ENCODE measurements around the gene STK11IP. TPM values are rescaled to one million over a fixed set of nuclear protein-coding genes. Genes with fewer than 3 reads are reported as not detected.

The STK11IP gene
- total and polyA plus RNA-seq, 2 of the 13 experiments (the other 11 are each of a cell fraction or from before 2014, with no cell fraction given): 12.8 to 24.0 TPM

- TF ChIP-seq, protein P1, sequence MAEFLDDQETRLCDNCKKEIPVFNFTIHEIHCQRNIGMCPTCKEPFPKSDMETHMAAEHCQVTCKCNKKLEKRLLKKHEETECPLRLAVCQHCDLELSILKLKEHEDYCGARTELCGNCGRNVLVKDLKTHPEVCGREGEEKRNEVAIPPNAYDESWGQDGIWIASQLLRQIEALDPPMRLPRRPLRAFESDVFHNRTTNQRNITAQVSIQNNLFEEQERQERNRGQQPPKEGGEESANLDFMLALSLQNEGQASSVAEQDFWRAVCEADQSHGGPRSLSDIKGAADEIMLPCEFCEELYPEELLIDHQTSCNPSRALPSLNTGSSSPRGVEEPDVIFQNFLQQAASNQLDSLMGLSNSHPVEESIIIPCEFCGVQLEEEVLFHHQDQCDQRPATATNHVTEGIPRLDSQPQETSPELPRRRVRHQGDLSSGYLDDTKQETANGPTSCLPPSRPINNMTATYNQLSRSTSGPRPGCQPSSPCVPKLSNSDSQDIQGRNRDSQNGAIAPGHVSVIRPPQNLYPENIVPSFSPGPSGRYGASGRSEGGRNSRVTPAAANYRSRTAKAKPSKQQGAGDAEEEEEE (CRISPR knock-in tag; IDR thresholded peaks at IDR 0.05; ENCODE audit: borderline replicate concordance): no peak
- TF ChIP-seq NCOR1 (IDR thresholded peaks at IDR 0.05; ENCODE audit: borderline replicate concordance, low read length) (no peak), PAWR (CRISPR knock-in tag; IDR thresholded peaks at IDR 0.05; ENCODE audit: borderline replicate concordance) (no peak), KDM5A (IDR thresholded peaks at IDR 0.05; ENCODE audit: borderline replicate concordance, low read length) (no peak), SALL1 (CRISPR knock-in tag; IDR thresholded peaks at IDR 0.05) (peak; percentile 91), MEIS2 (CRISPR knock-in tag; IDR thresholded peaks at IDR 0.05) (peak; percentile 82; the same call in 1 of the 2 replicates), ZNF430 (CRISPR knock-in tag; IDR thresholded peaks at IDR 0.05) (no peak), REST (IDR thresholded peaks at IDR 0.05; ENCODE audit: borderline replicate concordance in 1 of 2, low read depth in 1 of 2, low read length in 2 of 2) (peak in 1 of 2 experiments; percentile 26; a peak in 1 of 4 replicates), KMT2A (CRISPR knock-in tag; IDR thresholded peaks at IDR 0.05) (peak; percentile 61; the same call in 1 of the 2 replicates), ZBTB46 (CRISPR knock-in tag; IDR thresholded peaks at IDR 0.05; ENCODE audit: borderline replicate concordance) (no peak), ATF6 (CRISPR knock-in tag; conservative IDR thresholded peaks at IDR 0.05) (no peak), TFE3 (CRISPR knock-in tag; IDR thresholded peaks at IDR 0.05) (peak; percentile 52; the same call in 1 of the 2 replicates), ZNF678 (CRISPR knock-in tag; IDR thresholded peaks at IDR 0.05) (no peak), ATAD3A (CRISPR knock-in tag; IDR thresholded peaks at IDR 0.05) (no peak), ZNF792 (CRISPR knock-in tag; IDR thresholded peaks at IDR 0.05) (peak; percentile 77; the same call in 1 of the 2 replicates)
- TF ChIP-seq, protein P2, sequence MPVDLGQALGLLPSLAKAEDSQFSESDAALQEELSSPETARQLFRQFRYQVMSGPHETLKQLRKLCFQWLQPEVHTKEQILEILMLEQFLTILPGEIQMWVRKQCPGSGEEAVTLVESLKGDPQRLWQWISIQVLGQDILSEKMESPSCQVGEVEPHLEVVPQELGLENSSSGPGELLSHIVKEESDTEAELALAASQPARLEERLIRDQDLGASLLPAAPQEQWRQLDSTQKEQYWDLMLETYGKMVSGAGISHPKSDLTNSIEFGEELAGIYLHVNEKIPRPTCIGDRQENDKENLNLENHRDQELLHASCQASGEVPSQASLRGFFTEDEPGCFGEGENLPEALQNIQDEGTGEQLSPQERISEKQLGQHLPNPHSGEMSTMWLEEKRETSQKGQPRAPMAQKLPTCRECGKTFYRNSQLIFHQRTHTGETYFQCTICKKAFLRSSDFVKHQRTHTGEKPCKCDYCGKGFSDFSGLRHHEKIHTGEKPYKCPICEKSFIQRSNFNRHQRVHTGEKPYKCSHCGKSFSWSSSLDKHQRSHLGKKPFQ (CRISPR knock-in tag; IDR thresholded peaks at IDR 0.05; ENCODE audit: insufficient replicate concordance): no peak
Observed at GRCh38 chr2:219642465-219643083, 44.9 kb downstream of the STK11IP start (continued).

Measured in HepG2 (cell line).